HepG2 (cell line): ENCODE measurements around the gene INPP1. TPM values are rescaled to one million over a fixed set of nuclear protein-coding genes. Genes with fewer than 3 reads are reported as not detected.

ENCODE experiments used
- ATM ChIP-seq: fragments of 450-650 bp; IDR thresholded peaks from 2 replicates; pipeline ENCODE4 v1.7.1; 2017; ENCODE audit warnings: mild to moderate bottlenecking, borderline replicate concordance
- BCLAF1 ChIP-seq: fragments of 450-650 bp; IDR thresholded peaks from 2 replicates; pipeline ENCODE4 v1.6.1; 2017; ENCODE audit warnings: mild to moderate bottlenecking
- E2F5 ChIP-seq: sonication (generic); formaldehyde crosslinking; conservative IDR thresholded peaks from 2 replicates; pipeline ENCODE4 v1.4.0; 2020; ENCODE audit warnings: missing genetic modification reagents
- ERF ChIP-seq: IDR thresholded peaks from 2 replicates; pipeline ENCODE4 v1.6.1; 2018; ENCODE audit warnings: missing biosample characterization, missing genetic modification reagents
- FUBP1 ChIP-seq: sonication (generic); formaldehyde crosslinking; IDR thresholded peaks from 2 replicates; pipeline ENCODE4 v1.5.1; 2020; ENCODE audit warnings: missing genetic modification reagents, mild to moderate bottlenecking, borderline replicate concordance
- GPBP1L1 ChIP-seq: sonication (generic); formaldehyde crosslinking; IDR thresholded peaks from 2 replicates; pipeline ENCODE4 v1.5.0; 2020; ENCODE audit warnings: mild to moderate bottlenecking, missing genetic modification reagents
- MTF2 ChIP-seq: sonication (generic); formaldehyde crosslinking; IDR thresholded peaks from 2 replicates; pipeline ENCODE4 v1.5.0; 2020; ENCODE audit warnings: missing genetic modification reagents, borderline replicate concordance
- NFIB ChIP-seq: sonication (generic); formaldehyde crosslinking; IDR thresholded peaks from 2 replicates; pipeline ENCODE4 v1.9.0; 2021; ENCODE audit warnings: missing genetic modification reagents, mild to moderate bottlenecking, borderline replicate concordance
- PBX2 ChIP-seq: IDR thresholded peaks from 2 replicates; pipeline ENCODE4 v1.6.1; 2016; ENCODE audit warnings: control low read depth
- POGZ ChIP-seq: sonication (generic); formaldehyde crosslinking; IDR thresholded peaks from 2 replicates; pipeline ENCODE4 v1.4.0; 2020; ENCODE audit warnings: mild to moderate bottlenecking, missing genetic modification reagents
- RAD51 ChIP-seq: fragments of 450-650 bp; IDR thresholded peaks from 2 replicates; pipeline ENCODE4 v1.6.1; 2016; ENCODE audit warnings: borderline replicate concordance
- XBP1 ChIP-seq: sonication (generic); formaldehyde crosslinking; IDR thresholded peaks from 2 replicates; pipeline ENCODE4 v1.5.0; 2020; ENCODE audit warnings: missing genetic modification reagents
- ZFY ChIP-seq: sonication (generic); formaldehyde crosslinking; IDR thresholded peaks from 2 replicates; pipeline ENCODE4 v1.4.0; 2020; ENCODE audit warnings: missing genetic modification reagents
- ZNF513 ChIP-seq: sonication (generic); formaldehyde crosslinking; conservative IDR thresholded peaks from 2 replicates; pipeline ENCODE4 v1.5.0; 2020; ENCODE audit warnings: missing genetic modification reagents
- ZNF598 ChIP-seq: sonication (generic); formaldehyde crosslinking; IDR thresholded peaks from 2 replicates; pipeline ENCODE4 v1.5.1; 2020; ENCODE audit warnings: mild to moderate bottlenecking, missing genetic modification reagents, borderline replicate concordance
- ZNF639 ChIP-seq: conservative IDR thresholded peaks from 2 replicates; pipeline ENCODE4 v1.6.1; 2018; ENCODE audit warnings: missing genetic modification reagents
- polyA plus RNA-seq, 8 experiments: library from polyadenylated mRNA; depleted of rRNA in 3 of 8; stranded (reverse) in 7 of 8; unstranded in 1 of 8; fragments of >200 nt; fragmentation: Illumina TruSeq in 4 of 8; extraction: Trizol in 4 of 8; gene quantifications; 2 replicates each; pipeline versions ENCODE4 v1.2.1 to v1.2.3, GENCODE V29; 2011 to 2016; ENCODE audit warnings: low read depth in 4 of 8, missing spikeins in 1 of 8, mixed read lengths in 1 of 8; ENCODE audit not compliant: insufficient read depth in 1 of 8
- total RNA-seq, 5 experiments: library from RNA; depleted of rRNA; stranded (reverse); fragments of >200 nt; fragmentation: Illumina TruSeq; extraction: Trizol; gene quantifications; 2 replicates each; pipeline ENCODE4 v1.2.3, GENCODE V29; 2016; ENCODE audit warnings: low read depth in 1 of 5

INPP1 gene
- total and polyA plus RNA-seq, 2 of the 13 experiments (the other 11 are each of a cell fraction or from before 2014, with no cell fraction given) = 10.0 to 13.3 TPM

- no peak for TF ChIP-seq BCLAF1
- no peak for TF ChIP-seq E2F5 (CRISPR knock-in tag)
- no peak for TF ChIP-seq RAD51
- no peak for TF ChIP-seq NFIB (CRISPR knock-in tag)
- no peak for TF ChIP-seq ZNF513 (CRISPR knock-in tag)
- TF ChIP-seq MTF2 (CRISPR knock-in tag) = no peak
- TF ChIP-seq ERF (CRISPR knock-in tag) = peak; percentile 85
- peak; percentile 42; the same call in 1 of the 2 replicates for TF ChIP-seq PBX2 (CRISPR knock-in tag)
- no peak for TF ChIP-seq ATM
- no peak for TF ChIP-seq FUBP1 (CRISPR knock-in tag)
- TF ChIP-seq ZFY (CRISPR knock-in tag) = 0 out of 2 replicates have a peak, but pooled peaks have one; percentile 41
- TF ChIP-seq POGZ (CRISPR knock-in tag) = peak; percentile 87
- TF ChIP-seq ZNF598 (CRISPR knock-in tag) = no peak
- no peak for TF ChIP-seq XBP1 (CRISPR knock-in tag)
- 0 out of 2 replicates have a peak, but pooled peaks have one; percentile 26 for TF ChIP-seq ZNF639 (CRISPR knock-in tag)
- no peak for TF ChIP-seq GPBP1L1 (CRISPR knock-in tag)
Observed at GRCh38 chr2:190334479-190335224, 8.7 kb upstream of the INPP1 start (continued).
